Parathyroid adenoma (tissue), 2 donors: ENCODE measurements around the gene COX7A2L.

Source experiments
- H2AFZ ChIP-seq: fragments of 300-600 bp; sonication (generic); one replicate; pipeline ENCODE4 v1.7.0; 2017; ENCODE audit warnings: antibody characterized with exemption, mild to moderate bottlenecking
- H3K27ac ChIP-seq: fragments of 300-600 bp; sonication (generic); one replicate; pipeline ENCODE4 v1.7.0; 2017
- H3K27me3 ChIP-seq: fragments of 300-600 bp; sonication (generic); one replicate; pipeline ENCODE4 v1.7.0; 2017; ENCODE audit warnings: low read length; ENCODE audit not compliant: control insufficient read depth, insufficient read depth
- H3K36me3 ChIP-seq: fragments of 300-600 bp; sonication (generic); one replicate; pipeline ENCODE4 v1.7.0; 2017; ENCODE audit warnings: low read length; ENCODE audit not compliant: control insufficient read depth, insufficient read depth
- H3K4me1 ChIP-seq: fragments of 300-600 bp; sonication (generic); one replicate; pipeline ENCODE4 v1.7.0; 2017; ENCODE audit warnings: control low read depth
- H3K4me2 ChIP-seq: fragments of 300-600 bp; sonication (generic); one replicate; pipeline ENCODE4 v1.7.0; 2017; ENCODE audit warnings: low read length
- H3K4me3 ChIP-seq: fragments of 300-600 bp; sonication (generic); one replicate; pipeline ENCODE4 v1.7.0; 2017; ENCODE audit warnings: low read depth, low read length
- H3K79me2 ChIP-seq: fragments of 300-600 bp; sonication (generic); one replicate; pipeline ENCODE4 v1.7.0; 2017; ENCODE audit warnings: control low read depth
- H3K9ac ChIP-seq: fragments of 300-600 bp; sonication (generic); one replicate; pipeline ENCODE4 v1.7.0; 2017; ENCODE audit warnings: mild to moderate bottlenecking
- H3K9me3 ChIP-seq: fragments of 300-600 bp; sonication (generic); one replicate; pipeline ENCODE4 v1.7.0; 2017; ENCODE audit warnings: low read length; ENCODE audit not compliant: control insufficient read depth
- TF ChIP-seq, protein P1 (sequence below): fragments of 300-600 bp; sonication (generic); IDR thresholded peaks from one replicate; pipeline ENCODE4 v1.7.0; 2017; ENCODE audit warnings: antibody characterized with exemption, mild to moderate bottlenecking
- donor health status: primary hyperparathyroidism.

The COX7A2L gene

GRCh38 chr2:42315844-42316470, 45.1 kb downstream of the COX7A2L start:
- Histone ChIP-seq H3K4me3 (no peak overlapping the region), H3K9me3 (no peaks in the 10 kb centered on the region), H3K4me2 (no peak overlapping the region), H2AFZ (no peak overlapping the region), H3K9ac (no peak overlapping the region), H3K27me3 (no peaks in the 10 kb centered on the region), H3K79me2 (no peaks in the 10 kb centered on the region), H3K36me3 (no peaks in the 10 kb centered on the region), H3K4me1 (no peaks in the 10 kb centered on the region), H3K27ac (no peak overlapping the region)
- TF ChIP-seq, protein P1, sequence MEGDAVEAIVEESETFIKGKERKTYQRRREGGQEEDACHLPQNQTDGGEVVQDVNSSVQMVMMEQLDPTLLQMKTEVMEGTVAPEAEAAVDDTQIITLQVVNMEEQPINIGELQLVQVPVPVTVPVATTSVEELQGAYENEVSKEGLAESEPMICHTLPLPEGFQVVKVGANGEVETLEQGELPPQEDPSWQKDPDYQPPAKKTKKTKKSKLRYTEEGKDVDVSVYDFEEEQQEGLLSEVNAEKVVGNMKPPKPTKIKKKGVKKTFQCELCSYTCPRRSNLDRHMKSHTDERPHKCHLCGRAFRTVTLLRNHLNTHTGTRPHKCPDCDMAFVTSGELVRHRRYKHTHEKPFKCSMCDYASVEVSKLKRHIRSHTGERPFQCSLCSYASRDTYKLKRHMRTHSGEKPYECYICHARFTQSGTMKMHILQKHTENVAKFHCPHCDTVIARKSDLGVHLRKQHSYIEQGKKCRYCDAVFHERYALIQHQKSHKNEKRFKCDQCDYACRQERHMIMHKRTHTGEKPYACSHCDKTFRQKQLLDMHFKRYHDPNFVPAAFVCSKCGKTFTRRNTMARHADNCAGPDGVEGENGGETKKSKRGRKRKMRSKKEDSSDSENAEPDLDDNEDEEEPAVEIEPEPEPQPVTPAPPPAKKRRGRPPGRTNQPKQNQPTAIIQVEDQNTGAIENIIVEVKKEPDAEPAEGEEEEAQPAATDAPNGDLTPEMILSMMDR = no peak

- H3K4me1 ChIP-seq = no peaks in the 10 kb centered on the region
- H3K27me3 ChIP-seq = no peaks in the 10 kb centered on the region
- no peak overlapping the region for H3K9ac ChIP-seq
- no peak overlapping the region for H3K27ac ChIP-seq
- no peaks in the 10 kb centered on the region for H3K36me3 ChIP-seq
- no peak overlapping the region for H3K4me2 ChIP-seq
- no peaks in the 10 kb centered on the region for H3K9me3 ChIP-seq
- TF ChIP-seq, protein P1 = no peak
- H3K79me2 ChIP-seq = no peaks in the 10 kb centered on the region
- no peak overlapping the region for H3K4me3 ChIP-seq
- H2AFZ ChIP-seq = no peak overlapping the region
Observed at GRCh38 chr2:42314892-42315468, 46.0 kb downstream of the COX7A2L start.

- Histone ChIP-seq H3K79me2 (no peaks in the 10 kb centered on the region), H3K27me3 (no peaks in the 10 kb centered on the region), H3K4me3 (no peak overlapping the region), H3K4me1 (no peaks in the 10 kb centered on the region), H3K27ac (peak overlapping the region; percentile 21), H3K36me3 (no peaks in the 10 kb centered on the region), H2AFZ (no peak overlapping the region), H3K9ac (no peak overlapping the region), H3K4me2 (no peak overlapping the region), H3K9me3 (no peaks in the 10 kb centered on the region)
- TF ChIP-seq, protein P1 = no peak
Observed at GRCh38 chr2:42312106-42312505, 48.9 kb downstream of the COX7A2L start.

DNA sequence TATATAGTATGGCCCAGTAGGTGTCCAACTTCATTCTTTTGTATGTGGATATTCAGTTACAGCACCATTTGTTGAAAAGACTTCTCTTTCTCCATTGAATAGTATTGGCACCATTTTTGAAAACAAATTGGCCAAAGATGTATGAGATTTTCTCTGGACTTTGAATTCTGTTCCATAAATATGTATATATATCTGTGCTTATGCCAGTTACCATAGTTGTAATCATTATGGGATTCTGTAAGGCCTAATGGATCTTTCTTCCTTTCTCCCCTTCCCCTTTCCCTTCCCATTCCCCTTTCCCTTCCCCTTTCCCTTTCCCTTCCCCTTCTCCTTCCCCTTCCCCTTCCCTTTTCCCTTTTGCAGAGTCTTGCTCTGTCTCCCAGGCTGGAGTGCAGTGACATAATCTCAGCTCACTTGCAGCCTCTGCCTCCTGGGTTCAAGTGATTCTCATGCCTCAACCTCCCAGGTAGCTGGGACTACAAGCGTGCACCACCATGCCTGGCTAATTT, 51.0 kb downstream of the COX7A2L start:
- Histone ChIP-seq H3K4me3 (no peak overlapping the region), H3K36me3 (no peaks in the 10 kb centered on the region), H2AFZ (no peak overlapping the region), H3K79me2 (no peaks in the 10 kb centered on the region), H3K4me1 (no peaks in the 10 kb centered on the region), H3K27me3 (no peaks in the 10 kb centered on the region), H3K27ac (no peak overlapping the region), H3K4me2 (no peak overlapping the region), H3K9ac (no peak overlapping the region), H3K9me3 (no peaks in the 10 kb centered on the region)
- TF ChIP-seq, protein P1 = no peak

DNA sequence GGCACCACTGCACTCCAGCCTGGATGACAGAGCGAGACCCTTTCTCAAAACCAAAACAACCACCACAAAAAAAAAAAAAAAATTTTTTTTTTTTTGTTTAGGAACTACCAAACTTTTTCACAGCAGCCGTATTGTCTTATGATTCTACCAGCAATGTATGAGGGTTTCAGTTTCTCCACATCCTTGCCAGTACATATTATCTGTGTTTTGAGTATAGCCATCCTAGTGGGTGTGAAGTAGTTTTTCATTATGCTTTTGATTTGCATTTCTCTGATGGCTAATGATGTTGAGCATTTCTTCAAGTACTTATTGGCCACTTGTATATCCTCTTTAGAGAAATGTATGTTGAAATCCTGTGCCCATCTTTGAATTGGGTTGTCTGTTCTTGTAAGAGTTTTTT, 51.7 kb downstream of the COX7A2L start:
- H3K4me3 ChIP-seq = no peak overlapping the region
- no peaks in the 10 kb centered on the region for H3K27me3 ChIP-seq
- H3K9me3 ChIP-seq = no peaks in the 10 kb centered on the region
- TF ChIP-seq, protein P1 = no peak
- H3K79me2 ChIP-seq = no peaks in the 10 kb centered on the region
- H3K27ac ChIP-seq = no peak overlapping the region
- H3K4me2 ChIP-seq = no peak overlapping the region
- H2AFZ ChIP-seq = no peak overlapping the region
- no peaks in the 10 kb centered on the region for H3K4me1 ChIP-seq
- H3K9ac ChIP-seq = no peak overlapping the region
- H3K36me3 ChIP-seq = no peaks in the 10 kb centered on the region
